ENCODE measurements around the gene NRAS.

- TF ChIP-seq CTCF (tag by site-specific recombination; IDR thresholded peaks at IDR 0.05) (no peak), ZBTB11 (tag by site-specific recombination; conservative IDR thresholded peaks at IDR 0.05; ENCODE audit: low read depth) (no peak), MYNN (tag by site-specific recombination; IDR thresholded peaks at IDR 0.05; ENCODE audit: borderline replicate concordance) (no peak), ZNF510 (tag by site-specific recombination; IDR thresholded peaks at IDR 0.05; ENCODE audit: insufficient replicate concordance) (no peak), ZNF394 (tag by site-specific recombination; IDR thresholded peaks at IDR 0.05; ENCODE audit: borderline replicate concordance) (no peak), KLF10 (tag by site-specific recombination; IDR thresholded peaks at IDR 0.05) (no peak), ZEB2 (tag by site-specific recombination; IDR thresholded peaks at IDR 0.05) (no peak), ZBTB49 (tag by site-specific recombination; IDR thresholded peaks at IDR 0.05; ENCODE audit: low read depth) (no peak), ZNF366 (tag by site-specific recombination; conservative IDR thresholded peaks at IDR 0.05) (no peak), SP2 (tag by site-specific recombination; IDR thresholded peaks at IDR 0.05) (no peak), KLF16 (tag by site-specific recombination; IDR thresholded peaks at IDR 0.05) (no peak), ZNF311 (tag by site-specific recombination; IDR thresholded peaks at IDR 0.05; ENCODE audit: borderline replicate concordance) (no peak)
Observed at GRCh38 chr1:114696810-114697209, 19.8 kb downstream of the NRAS start.
